Uterus (tissue), 4 donors: ENCODE results near the gene ATF7. TPM values are rescaled to one million over a fixed set of nuclear protein-coding genes. Genes with fewer than 3 reads are reported as not detected.
A peak's percentile ranks its signal among the peaks of the same experiment; 100 is the strongest.

Experiments used
- DNase-seq, 2 donors: peaks; one replicate each; pipeline ENCODE4 v3.0.0-alpha.2; 2019 to 2020
- H3K27ac ChIP-seq, 2 donors: fragments of 200-600 bp; sonication (generic); 1 replicate in 1 of 2; 2 replicates in 1 of 2; pipeline ENCODE4 v1.5.1; 2016 to 2018
- H3K27me3 ChIP-seq, 2 donors: fragments of 200-600 bp; sonication (generic); one replicate each; pipeline ENCODE4 v1.5.1; 2018 to 2019; ENCODE audit warnings: control low read depth in 1 of 2
- H3K36me3 ChIP-seq, 2 donors: fragments of 200-600 bp; sonication (generic); one replicate each; pipeline ENCODE4 v1.5.1; 2019; ENCODE audit warnings: control low read depth in 1 of 2
- H3K4me1 ChIP-seq, 2 donors: fragments of 200-600 bp; sonication (generic); one replicate each; pipeline ENCODE4 v1.5.1; 2018 to 2019; ENCODE audit warnings: control low read depth in 1 of 2
- H3K4me3 ChIP-seq, 2 donors: fragments of 200-600 bp; sonication (generic); 1 replicate in 1 of 2; 2 replicates in 1 of 2; pipeline ENCODE4 v1.5.1; 2018 to 2019; ENCODE audit warnings: mild to moderate bottlenecking in 1 of 2
- H3K9me3 ChIP-seq, 2 donors: fragments of 200-600 bp; sonication (generic); one replicate each; pipeline ENCODE4 v1.5.1; 2019; ENCODE audit warnings: control low read depth in 1 of 2
- POLR2A ChIP-seq, 2 donors: fragments of 450-650 bp; IDR thresholded peaks; one replicate each; pipeline ENCODE4 v1.6.1; 2016; ENCODE audit warnings: antibody characterized with exemption in 2 of 2, mild to moderate bottlenecking in 1 of 2, moderate library complexity in 1 of 2
- intact Hi-C: fragments of 100-400 bp; cut with DNase I; formaldehyde crosslinking; loops from one replicate; pipeline ENCODE4 v1.15.1; 2023; ENCODE audit warnings: low total_unique reads
- total RNA-seq, 4 donors: library from RNA; depleted of rRNA in 3 of 4; stranded (reverse); fragments of >200 nt in 3 of 4; gene quantifications; one replicate each; pipeline versions ENCODE4 v1.1.0 to v1.2.4, GENCODE V29; 2014 to 2023
- TF ChIP-seq, protein P1 (sequence below), 4 experiments: fragments of 200-600 bp in 2 of 4; fragments of 450-650 bp in 2 of 4; sonication (generic) in 2 of 4; IDR thresholded peaks; one replicate each; pipeline ENCODE4 v1.5.1; 2016 to 2019; ENCODE audit warnings: antibody characterized with exemption in 4 of 4, mild to moderate bottlenecking in 2 of 4, moderate library complexity in 1 of 4
- donor health status: DM: yes; HTN: yes; CAD: no.

ATF7 gene
- total RNA-seq, 4 donors from 2014 or later = 10.6 to 47.6 (median 21.3) TPM

DNA sequence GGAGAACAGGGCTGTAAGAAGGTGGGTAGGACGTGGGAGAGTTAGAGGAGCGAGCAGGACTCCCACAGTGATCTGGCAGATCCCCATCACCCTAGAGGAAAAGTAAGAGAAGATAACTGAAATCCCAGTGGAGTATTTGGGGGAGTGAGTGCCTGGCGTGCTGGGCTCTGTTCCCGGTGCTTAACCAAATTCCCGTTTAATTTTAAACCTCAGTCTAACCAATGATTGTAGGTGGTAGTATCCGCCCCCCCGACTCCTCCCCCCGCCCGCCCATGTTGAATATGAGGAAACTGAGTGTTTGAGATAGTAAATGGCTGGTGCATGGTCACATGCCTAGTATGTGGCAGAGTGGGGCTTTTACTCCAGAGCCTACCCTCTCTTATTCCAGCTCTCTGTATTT, 123.9 kb downstream of the ATF7 start:
- Histone ChIP-seq H3K36me3 (no peaks in the 10 kb centered on the region), H3K4me1 (peaks cover 0 to 19% of the 10 kb centered on the region in 2 donors), H3K27ac (peak overlapping the region; percentile 96 to 99), H3K4me3 (peak overlapping the region in 1 of 2 donors; percentile 72), H3K9me3 (no peaks in the 10 kb centered on the region), H3K27me3 (no peaks in the 10 kb centered on the region)
- intact Hi-C loops = loop anchor here (10.0 kb wide), 1 partner anchor 48 kb away; the partner anchor contains the start of gene PCBP2
- DNase-seq = peak; percentile 55 to 67
- no peak for TF ChIP-seq POLR2A (IDR thresholded peaks at IDR 0.05)
- TF ChIP-seq, protein P1, sequence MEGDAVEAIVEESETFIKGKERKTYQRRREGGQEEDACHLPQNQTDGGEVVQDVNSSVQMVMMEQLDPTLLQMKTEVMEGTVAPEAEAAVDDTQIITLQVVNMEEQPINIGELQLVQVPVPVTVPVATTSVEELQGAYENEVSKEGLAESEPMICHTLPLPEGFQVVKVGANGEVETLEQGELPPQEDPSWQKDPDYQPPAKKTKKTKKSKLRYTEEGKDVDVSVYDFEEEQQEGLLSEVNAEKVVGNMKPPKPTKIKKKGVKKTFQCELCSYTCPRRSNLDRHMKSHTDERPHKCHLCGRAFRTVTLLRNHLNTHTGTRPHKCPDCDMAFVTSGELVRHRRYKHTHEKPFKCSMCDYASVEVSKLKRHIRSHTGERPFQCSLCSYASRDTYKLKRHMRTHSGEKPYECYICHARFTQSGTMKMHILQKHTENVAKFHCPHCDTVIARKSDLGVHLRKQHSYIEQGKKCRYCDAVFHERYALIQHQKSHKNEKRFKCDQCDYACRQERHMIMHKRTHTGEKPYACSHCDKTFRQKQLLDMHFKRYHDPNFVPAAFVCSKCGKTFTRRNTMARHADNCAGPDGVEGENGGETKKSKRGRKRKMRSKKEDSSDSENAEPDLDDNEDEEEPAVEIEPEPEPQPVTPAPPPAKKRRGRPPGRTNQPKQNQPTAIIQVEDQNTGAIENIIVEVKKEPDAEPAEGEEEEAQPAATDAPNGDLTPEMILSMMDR (IDR thresholded peaks at IDR 0.05) = no peak

DNA sequence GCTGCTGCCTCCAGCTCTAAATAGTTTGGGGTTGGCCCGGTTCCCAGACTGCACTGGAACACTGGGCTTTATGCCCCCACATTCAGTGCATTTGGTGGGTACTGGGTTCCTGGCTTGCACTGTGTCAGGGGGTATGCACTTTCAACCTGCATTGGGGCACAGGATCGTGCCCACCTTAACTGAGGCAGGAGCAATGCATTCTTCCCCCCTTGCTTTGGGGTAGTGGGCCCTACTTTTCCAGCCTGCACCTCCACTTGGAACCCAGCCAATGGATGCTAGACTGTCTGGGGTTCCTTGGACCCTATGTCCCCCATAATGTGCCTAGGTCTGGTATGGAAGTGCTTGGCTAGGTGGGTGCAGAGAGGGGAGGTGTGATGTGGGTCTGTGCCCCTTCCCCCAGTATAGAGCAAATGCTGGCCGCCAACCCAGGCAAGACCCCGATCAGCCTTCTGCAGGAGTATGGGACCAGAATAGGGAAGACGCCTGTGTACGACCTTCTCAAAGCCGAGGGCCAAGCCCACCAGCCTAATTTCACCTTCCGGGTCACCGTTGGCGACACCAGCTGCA, 124.5 kb downstream of the ATF7 start:
- intact Hi-C loops = loop anchor here (10.0 kb wide), 1 partner anchor 47 kb away; the partner anchor contains the start of gene PCBP2
- peaks cover 0 to 19% of the 10 kb centered on the region in 2 donors for H3K4me1 ChIP-seq
- TF ChIP-seq, protein P1 (IDR thresholded peaks at IDR 0.05) = no peak
- no peak for TF ChIP-seq POLR2A (IDR thresholded peaks at IDR 0.05)
- no peaks in the 10 kb centered on the region for H3K27me3 ChIP-seq
- peak overlapping the region; percentile 68 to 72 for H3K4me3 ChIP-seq
- H3K27ac ChIP-seq = peak overlapping the region; percentile 96 to 99
- H3K9me3 ChIP-seq = no peaks in the 10 kb centered on the region
- DNase-seq = peak in 1 of 2 donors; percentile 41
- no peaks in the 10 kb centered on the region for H3K36me3 ChIP-seq

DNA sequence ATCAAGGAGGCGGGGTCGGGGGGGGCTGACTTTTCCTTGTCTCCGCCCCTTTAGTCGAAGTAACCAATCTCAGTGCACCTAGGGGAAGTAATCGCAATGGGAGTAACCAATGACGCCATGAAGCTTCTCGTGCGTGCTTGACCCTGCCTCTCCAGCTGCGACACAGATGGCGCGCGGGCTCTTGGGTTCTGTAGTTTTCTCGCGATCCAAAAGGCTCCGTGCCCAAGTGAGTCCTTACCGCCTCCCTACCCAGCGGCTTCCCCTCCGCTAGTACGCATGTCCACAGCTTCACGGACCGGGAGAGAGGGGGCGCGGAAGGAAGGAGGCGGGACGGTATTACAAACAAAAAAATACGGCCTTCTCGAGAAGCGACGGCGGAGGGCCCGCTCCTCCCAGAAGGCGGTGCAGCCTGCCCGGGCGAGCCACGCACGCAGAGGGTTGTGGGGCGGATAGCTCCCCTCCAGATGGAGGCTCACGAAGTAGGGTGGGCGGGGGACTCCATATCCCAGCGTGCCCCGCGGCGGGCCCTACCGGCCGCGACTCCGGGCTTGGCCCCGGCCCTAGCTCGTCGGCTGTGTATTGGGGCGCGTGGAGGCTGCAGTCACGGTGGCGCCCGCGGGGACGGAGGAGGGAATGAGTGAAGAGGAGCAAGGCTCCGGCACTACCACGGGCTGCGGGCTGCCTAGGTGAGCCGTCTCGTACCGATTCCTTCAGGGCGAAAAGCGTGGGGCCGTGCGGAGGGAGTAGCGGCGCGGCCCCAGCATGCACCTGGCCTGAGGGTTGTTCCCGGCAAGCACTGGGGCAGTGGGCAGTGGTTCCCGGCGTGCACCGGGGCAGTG, 125.2 kb downstream of the ATF7 start, which contains the start of gene TARBP2:
TARBP2 (plus strand) TSS at position 508 of the 839 bp plus-strand sequence; CDS start at position 634, 126 bp downstream.
- DNase-seq = peak; percentile 99 to 100
- H3K9me3 ChIP-seq = no peaks in the 10 kb centered on the region
- H3K27ac ChIP-seq = peak within 1 kb of the TSS; percentile 96 to 99
- H3K4me1 ChIP-seq = peaks cover 0 to 19% of the 10 kb centered on the region in 2 donors
- intact Hi-C loops = loop anchor here (10.0 kb wide), 1 partner anchor 46 kb away; the partner anchor contains the start of gene PCBP2
- no peaks in the 10 kb centered on the region for H3K27me3 ChIP-seq
- H3K4me3 ChIP-seq = peak within 1 kb of the TSS; percentile 68 to 72
- peak; percentile 20 to 74 for TF ChIP-seq POLR2A (IDR thresholded peaks at IDR 0.05)
- TF ChIP-seq, protein P1 (IDR thresholded peaks at IDR 0.05) = peak in 3 of 4 experiments; percentile 4 to 19 (median 18)
- H3K36me3 ChIP-seq = no peaks in the 10 kb centered on the region

DNA sequence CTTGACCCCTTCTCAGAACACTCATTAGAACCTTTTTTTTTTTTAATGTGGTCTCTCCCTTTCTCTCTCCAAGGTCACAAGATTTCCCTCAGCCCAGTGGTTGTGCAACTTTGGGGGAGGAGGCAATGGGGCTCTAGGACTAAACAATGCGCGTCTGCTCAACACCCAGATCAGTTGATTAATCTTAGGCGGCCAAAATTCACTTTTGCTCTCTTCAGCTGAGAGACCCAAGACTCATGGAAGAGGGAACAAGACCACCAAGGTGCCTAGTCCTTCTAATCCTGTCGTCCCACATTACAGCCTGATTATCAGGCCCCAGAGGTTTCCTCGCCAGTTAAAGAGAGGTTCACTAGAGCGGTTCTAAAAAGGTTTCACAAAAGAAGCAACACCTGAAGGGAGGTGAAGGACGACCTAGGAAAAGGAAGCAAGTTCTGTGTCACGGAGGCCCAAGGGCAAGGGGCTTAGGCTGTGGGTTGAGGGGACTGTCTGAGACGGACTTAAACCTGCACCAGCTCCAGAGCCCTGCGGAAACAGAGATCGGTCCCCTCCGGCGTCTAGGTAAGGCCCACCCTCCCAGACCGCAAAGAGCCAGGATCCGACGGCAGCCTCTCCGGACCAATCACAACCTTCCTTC, 125.9 kb downstream of the ATF7 start:
- H3K27ac ChIP-seq = peak overlapping the region; percentile 96 to 99
- H3K9me3 ChIP-seq = no peaks in the 10 kb centered on the region
- no peaks in the 10 kb centered on the region for H3K27me3 ChIP-seq
- TF ChIP-seq POLR2A (IDR thresholded peaks at IDR 0.05) = peak; percentile 91 to 96
- TF ChIP-seq, protein P1 (IDR thresholded peaks at IDR 0.05) = peak in 1 of 4 experiments; percentile 9
- peak; percentile 79 to 84 for DNase-seq
- no peaks in the 10 kb centered on the region for H3K36me3 ChIP-seq
- intact Hi-C loops = loop anchor here (10.0 kb wide), 1 partner anchor 45 kb away; the partner anchor contains the start of gene PCBP2
- H3K4me3 ChIP-seq = peak overlapping the region; percentile 68 to 72
- peaks cover 0 to 14% of the 10 kb centered on the region in 2 donors for H3K4me1 ChIP-seq
